PFSK-1 (cell line): ENCODE data around the gene CNOT10.

Experiments
- FOXP2 ChIP-seq: optimal IDR thresholded peaks from 2 replicates; pipeline ENCODE3; 2011; ENCODE audit warnings: borderline replicate concordance, control low read depth, inconsistent platforms; ENCODE audit not compliant: insufficient read depth; ENCODE audit errors: extremely low read length, extremely low read depth
- POLR2AphosphoS5 ChIP-seq: IDR thresholded peaks from 2 replicates; pipeline ENCODE4 v1.6.1; 2012; ENCODE audit warnings: low read depth, mild to moderate bottlenecking, control low read depth, low read length, moderate library complexity
- SIN3A ChIP-seq: IDR thresholded peaks from 2 replicates; pipeline ENCODE4 v1.6.1; 2012; ENCODE audit warnings: mild to moderate bottlenecking, low read length, moderate library complexity, borderline replicate concordance; ENCODE audit not compliant: insufficient read depth
- TAF1 ChIP-seq: IDR thresholded peaks from 2 replicates; pipeline ENCODE4 v1.6.1; 2012; ENCODE audit warnings: low read length, control low read depth, borderline replicate concordance; ENCODE audit not compliant: insufficient read depth
- TF ChIP-seq, protein P1 (sequence below), 2 experiments: IDR thresholded peaks; 2 replicates each; pipeline versions ENCODE4 v1.6.1 to v1.8.0; 2011 to 2012; ENCODE audit warnings: low read depth in 2 of 2, low read length in 2 of 2, control low read depth in 1 of 2, inconsistent platforms in 1 of 2, mild to moderate bottlenecking in 1 of 2, moderate library complexity in 1 of 2; ENCODE audit not compliant: insufficient read depth in 1 of 2

Gene CNOT10

DNA sequence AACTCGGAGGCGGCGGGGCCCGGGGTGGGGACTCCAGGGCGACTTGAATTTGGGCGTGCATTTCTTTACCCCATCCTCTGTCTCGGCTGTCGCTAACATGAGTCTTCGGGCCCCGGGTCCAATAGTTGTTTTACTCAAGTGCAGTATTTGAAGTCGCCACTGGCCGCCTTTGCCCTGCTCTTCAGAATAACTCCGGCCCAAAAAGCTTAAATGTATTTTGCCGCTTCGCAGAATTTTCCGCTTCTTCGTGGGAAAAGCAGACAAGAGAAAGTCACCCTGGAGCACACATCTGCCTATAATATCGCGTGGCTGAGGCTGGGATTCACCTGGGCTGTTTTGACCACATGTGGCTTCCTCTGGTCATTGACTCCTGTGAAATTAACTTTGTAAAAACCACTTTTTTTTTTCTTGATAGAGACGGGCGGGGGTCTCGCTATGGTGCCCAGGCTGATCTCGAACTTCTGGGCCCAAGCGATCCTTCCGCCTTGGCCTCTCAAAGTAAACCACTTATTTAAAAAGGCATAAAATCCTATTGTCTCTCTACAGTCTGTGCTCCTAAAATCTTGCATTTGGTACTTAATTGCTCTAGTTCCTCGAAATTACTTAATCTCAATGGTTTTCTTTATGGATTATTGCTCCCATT lies 676 bp downstream of the CNOT10 start:
- TF ChIP-seq, protein P1, sequence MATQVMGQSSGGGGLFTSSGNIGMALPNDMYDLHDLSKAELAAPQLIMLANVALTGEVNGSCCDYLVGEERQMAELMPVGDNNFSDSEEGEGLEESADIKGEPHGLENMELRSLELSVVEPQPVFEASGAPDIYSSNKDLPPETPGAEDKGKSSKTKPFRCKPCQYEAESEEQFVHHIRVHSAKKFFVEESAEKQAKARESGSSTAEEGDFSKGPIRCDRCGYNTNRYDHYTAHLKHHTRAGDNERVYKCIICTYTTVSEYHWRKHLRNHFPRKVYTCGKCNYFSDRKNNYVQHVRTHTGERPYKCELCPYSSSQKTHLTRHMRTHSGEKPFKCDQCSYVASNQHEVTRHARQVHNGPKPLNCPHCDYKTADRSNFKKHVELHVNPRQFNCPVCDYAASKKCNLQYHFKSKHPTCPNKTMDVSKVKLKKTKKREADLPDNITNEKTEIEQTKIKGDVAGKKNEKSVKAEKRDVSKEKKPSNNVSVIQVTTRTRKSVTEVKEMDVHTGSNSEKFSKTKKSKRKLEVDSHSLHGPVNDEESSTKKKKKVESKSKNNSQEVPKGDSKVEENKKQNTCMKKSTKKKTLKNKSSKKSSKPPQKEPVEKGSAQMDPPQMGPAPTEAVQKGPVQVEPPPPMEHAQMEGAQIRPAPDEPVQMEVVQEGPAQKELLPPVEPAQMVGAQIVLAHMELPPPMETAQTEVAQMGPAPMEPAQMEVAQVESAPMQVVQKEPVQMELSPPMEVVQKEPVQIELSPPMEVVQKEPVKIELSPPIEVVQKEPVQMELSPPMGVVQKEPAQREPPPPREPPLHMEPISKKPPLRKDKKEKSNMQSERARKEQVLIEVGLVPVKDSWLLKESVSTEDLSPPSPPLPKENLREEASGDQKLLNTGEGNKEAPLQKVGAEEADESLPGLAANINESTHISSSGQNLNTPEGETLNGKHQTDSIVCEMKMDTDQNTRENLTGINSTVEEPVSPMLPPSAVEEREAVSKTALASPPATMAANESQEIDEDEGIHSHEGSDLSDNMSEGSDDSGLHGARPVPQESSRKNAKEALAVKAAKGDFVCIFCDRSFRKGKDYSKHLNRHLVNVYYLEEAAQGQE (IDR thresholded peaks at IDR 0.05; ENCODE audit: insufficient read depth in 1 of 2, low read depth in 2 of 2, low read length in 2 of 2) = no peak
- TF ChIP-seq POLR2AphosphoS5 (no peak), SIN3A (no peak), FOXP2 (no peak), TAF1 (no peak)

DNA sequence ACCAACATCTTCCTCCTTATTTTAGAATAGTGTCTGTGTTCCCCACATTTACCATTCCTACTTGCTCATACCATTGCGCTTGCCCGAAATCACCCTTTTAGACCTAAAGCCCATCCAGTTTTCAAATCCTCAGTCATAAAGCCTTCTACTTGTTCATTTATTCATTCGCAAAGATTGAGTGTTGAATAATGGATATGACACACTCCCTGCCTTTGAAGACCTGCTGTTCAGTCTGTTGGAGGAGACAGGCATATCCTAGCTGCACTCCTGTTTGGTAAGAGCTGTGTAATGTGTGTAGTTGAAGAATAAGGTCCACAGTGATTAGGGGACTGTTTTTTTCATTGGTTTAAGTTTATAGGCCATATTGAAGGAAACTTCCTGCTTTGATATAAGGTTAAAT lies 1.7 kb downstream of the CNOT10 start:
- TF ChIP-seq POLR2AphosphoS5 = no peak
- TF ChIP-seq SIN3A = no peak
- no peak for TF ChIP-seq TAF1
- TF ChIP-seq, protein P1 (IDR thresholded peaks at IDR 0.05; ENCODE audit: insufficient read depth in 1 of 2, low read depth in 2 of 2, low read length in 2 of 2) = no peak
- TF ChIP-seq FOXP2 = no peak

DNA sequence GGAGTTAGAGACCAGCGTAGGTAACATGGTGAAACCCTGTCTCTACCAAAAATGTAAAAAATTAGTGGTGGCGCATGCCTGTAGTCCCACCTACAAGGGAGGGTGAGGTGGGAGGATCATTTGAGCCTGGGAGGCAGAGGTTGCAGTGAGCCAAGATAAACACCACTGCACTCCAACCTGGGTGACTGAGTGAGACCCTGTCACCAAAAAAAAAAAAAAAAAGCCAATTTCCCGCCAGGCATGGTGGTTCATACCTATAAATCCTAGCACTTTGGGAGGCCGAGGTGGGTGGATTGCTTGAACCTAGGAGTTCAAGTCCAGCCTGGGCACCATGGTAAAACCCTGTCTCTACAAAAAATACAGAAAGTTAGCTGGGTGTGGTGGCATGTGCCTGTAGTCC lies 6.9 kb downstream of the CNOT10 start:
- no peak for TF ChIP-seq SIN3A
- TF ChIP-seq TAF1 = no peak
- TF ChIP-seq, protein P1 (IDR thresholded peaks at IDR 0.05; ENCODE audit: insufficient read depth in 1 of 2, low read depth in 2 of 2, low read length in 2 of 2) = no peak
- TF ChIP-seq POLR2AphosphoS5 = no peak
- no peak for TF ChIP-seq FOXP2

DNA sequence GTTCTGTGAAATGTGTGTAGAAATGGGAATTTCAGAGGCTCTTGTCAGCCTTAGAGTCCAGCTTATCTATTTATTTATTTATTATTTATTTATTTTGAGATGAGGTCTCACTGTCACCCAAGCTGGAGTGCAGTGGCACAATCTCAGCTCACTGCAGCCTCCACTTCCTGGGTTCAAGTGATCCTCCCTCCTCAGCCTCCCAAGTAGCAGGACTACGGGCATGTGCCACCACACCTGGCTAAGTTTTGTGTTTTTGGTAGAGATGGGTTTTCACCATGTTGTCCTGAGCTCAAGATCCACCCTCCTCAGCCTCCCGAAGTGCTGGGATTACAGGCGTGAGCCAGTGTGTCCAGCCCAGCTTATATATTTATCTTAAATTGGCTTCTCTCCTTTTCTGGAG lies 11.5 kb downstream of the CNOT10 start:
- no peak for TF ChIP-seq TAF1
- no peak for TF ChIP-seq FOXP2

DNA sequence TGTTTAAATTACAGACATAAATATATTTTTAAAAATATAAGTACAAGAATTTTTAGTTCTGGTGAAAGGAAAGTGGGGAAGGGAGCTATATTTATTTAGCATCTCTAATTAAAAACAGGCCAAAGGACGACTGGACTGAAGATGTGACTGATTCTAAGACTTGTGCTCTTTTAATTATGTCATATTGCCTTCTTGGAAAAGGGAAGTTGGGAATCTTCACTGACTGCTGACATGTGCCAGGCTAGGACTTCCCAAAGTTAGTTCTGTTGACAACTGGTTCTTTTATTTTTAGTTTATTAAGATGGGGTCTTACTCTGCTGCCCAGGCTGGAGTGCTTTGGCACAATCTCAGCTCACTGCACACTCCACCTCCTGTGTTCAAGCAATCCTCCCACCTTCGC lies 13.5 kb downstream of the CNOT10 start:
- TF ChIP-seq, protein P1 (IDR thresholded peaks at IDR 0.05; ENCODE audit: insufficient read depth in 1 of 2, low read depth in 2 of 2, low read length in 2 of 2) = no peak
- TF ChIP-seq POLR2AphosphoS5 (no peak), TAF1 (no peak), SIN3A (no peak), FOXP2 (no peak)
